HepG2 (cell line): ENCODE results near the gene CKAP5. TPM values are rescaled to one million over a fixed set of nuclear protein-coding genes. Genes with fewer than 3 reads are reported as not detected.

Source experiments
- DMTF1 ChIP-seq: sonication (generic); formaldehyde crosslinking; IDR thresholded peaks from 2 replicates; pipeline ENCODE4 v1.4.0; 2020; ENCODE audit warnings: mild to moderate bottlenecking, missing genetic modification reagents
- DPF2 ChIP-seq: sonication (generic); formaldehyde crosslinking; IDR thresholded peaks from 2 replicates; pipeline ENCODE4 v1.4.0; 2020; ENCODE audit warnings: mild to moderate bottlenecking, low read depth, missing genetic modification reagents, borderline replicate concordance
- DRAP1 ChIP-seq: IDR thresholded peaks from 2 replicates; pipeline ENCODE4 v1.6.1; 2016; ENCODE audit warnings: missing genetic modification reagents, missing compliant biosample characterization
- HOXA7 ChIP-seq: sonication (generic); formaldehyde crosslinking; IDR thresholded peaks from 2 replicates; pipeline ENCODE4 v1.8.1; 2022; ENCODE audit warnings: mild to moderate bottlenecking, missing genetic modification reagents, moderate library complexity
- KAT8 ChIP-seq: IDR thresholded peaks from 2 replicates; pipeline ENCODE4 v1.6.1; 2016; ENCODE audit warnings: missing genetic modification reagents, missing compliant biosample characterization
- KLF16 ChIP-seq, 2 experiments: sonication (generic) in 1 of 2; formaldehyde crosslinking in 1 of 2; IDR thresholded peaks; 2 replicates each; pipeline versions ENCODE4 v1.6.1 to v1.8.0; 2016 to 2023; ENCODE audit warnings: missing genetic modification reagents in 2 of 2, missing compliant biosample characterization in 1 of 2
- MBNL3 ChIP-seq: fragments of 250-450 bp; sonication (Bioruptor Pico); conservative IDR thresholded peaks from 2 replicates; pipeline ENCODE4 v1.8.0; 2022; ENCODE audit warnings: mild to moderate bottlenecking, inconsistent platforms
- NFYB ChIP-seq: sonication (generic); formaldehyde crosslinking; IDR thresholded peaks from 2 replicates; pipeline ENCODE4 v1.4.0; 2020; ENCODE audit warnings: missing genetic modification reagents
- PAX8 ChIP-seq: sonication (generic); formaldehyde crosslinking; IDR thresholded peaks from 2 replicates; pipeline ENCODE4 v1.8.0; 2022; ENCODE audit warnings: mild to moderate bottlenecking, missing genetic modification reagents, borderline replicate concordance
- POLR2AphosphoS2 ChIP-seq: IDR thresholded peaks from 2 replicates; pipeline ENCODE4 v1.6.1; 2011; ENCODE audit warnings: low read depth, low read length, improper control_type of control experiment
- ZBTB49 ChIP-seq: sonication (generic); formaldehyde crosslinking; IDR thresholded peaks from 2 replicates; pipeline ENCODE4 v1.4.0; 2020; ENCODE audit warnings: missing genetic modification reagents, borderline replicate concordance
- ZFAT ChIP-seq: sonication (generic); formaldehyde crosslinking; conservative IDR thresholded peaks from 2 replicates; pipeline ENCODE4 v1.8.1; 2023; ENCODE audit warnings: missing genetic modification reagents, inconsistent platforms
- ZNF605 ChIP-seq: sonication (generic); formaldehyde crosslinking; IDR thresholded peaks from 2 replicates; pipeline ENCODE4 v1.8.0; 2022; ENCODE audit warnings: mild to moderate bottlenecking, missing genetic modification reagents
- ZNF781 ChIP-seq: sonication (generic); formaldehyde crosslinking; IDR thresholded peaks from 2 replicates; pipeline ENCODE4 v1.5.1; 2020; ENCODE audit warnings: borderline replicate concordance, mild to moderate bottlenecking, missing genetic modification reagents; ENCODE audit errors: not compliant biosample characterization
- ZNF878 ChIP-seq: sonication (generic); formaldehyde crosslinking; IDR thresholded peaks from 2 replicates; pipeline ENCODE4 v1.8.1; 2023; ENCODE audit warnings: mild to moderate bottlenecking, missing genetic modification reagents, moderate library complexity
- ZSCAN9 ChIP-seq: IDR thresholded peaks from 2 replicates; pipeline ENCODE4 v1.6.1; 2016; ENCODE audit warnings: borderline replicate concordance
- polyA plus RNA-seq, 8 experiments: library from polyadenylated mRNA; depleted of rRNA in 3 of 8; stranded (reverse) in 7 of 8; unstranded in 1 of 8; fragments of >200 nt; fragmentation: Illumina TruSeq in 4 of 8; extraction: Trizol in 4 of 8; gene quantifications; 2 replicates each; pipeline versions ENCODE4 v1.2.1 to v1.2.3, GENCODE V29; 2011 to 2016; ENCODE audit warnings: low read depth in 4 of 8, missing spikeins in 1 of 8, mixed read lengths in 1 of 8; ENCODE audit not compliant: insufficient read depth in 1 of 8
- total RNA-seq, 5 experiments: library from RNA; depleted of rRNA; stranded (reverse); fragments of >200 nt; fragmentation: Illumina TruSeq; extraction: Trizol; gene quantifications; 2 replicates each; pipeline ENCODE4 v1.2.3, GENCODE V29; 2016; ENCODE audit warnings: low read depth in 1 of 5
- TF ChIP-seq, protein P1 (sequence below): sonication (generic); formaldehyde crosslinking; IDR thresholded peaks from 2 replicates; pipeline ENCODE4 v1.9.0; 2021; ENCODE audit warnings: missing genetic modification reagents, borderline replicate concordance

The CKAP5 gene
- total and polyA plus RNA-seq, 2 of the 13 experiments (the other 11 are each of a cell fraction or from before 2014, with no cell fraction given), result 79.2 to 103 TPM

- TF ChIP-seq, protein P1, sequence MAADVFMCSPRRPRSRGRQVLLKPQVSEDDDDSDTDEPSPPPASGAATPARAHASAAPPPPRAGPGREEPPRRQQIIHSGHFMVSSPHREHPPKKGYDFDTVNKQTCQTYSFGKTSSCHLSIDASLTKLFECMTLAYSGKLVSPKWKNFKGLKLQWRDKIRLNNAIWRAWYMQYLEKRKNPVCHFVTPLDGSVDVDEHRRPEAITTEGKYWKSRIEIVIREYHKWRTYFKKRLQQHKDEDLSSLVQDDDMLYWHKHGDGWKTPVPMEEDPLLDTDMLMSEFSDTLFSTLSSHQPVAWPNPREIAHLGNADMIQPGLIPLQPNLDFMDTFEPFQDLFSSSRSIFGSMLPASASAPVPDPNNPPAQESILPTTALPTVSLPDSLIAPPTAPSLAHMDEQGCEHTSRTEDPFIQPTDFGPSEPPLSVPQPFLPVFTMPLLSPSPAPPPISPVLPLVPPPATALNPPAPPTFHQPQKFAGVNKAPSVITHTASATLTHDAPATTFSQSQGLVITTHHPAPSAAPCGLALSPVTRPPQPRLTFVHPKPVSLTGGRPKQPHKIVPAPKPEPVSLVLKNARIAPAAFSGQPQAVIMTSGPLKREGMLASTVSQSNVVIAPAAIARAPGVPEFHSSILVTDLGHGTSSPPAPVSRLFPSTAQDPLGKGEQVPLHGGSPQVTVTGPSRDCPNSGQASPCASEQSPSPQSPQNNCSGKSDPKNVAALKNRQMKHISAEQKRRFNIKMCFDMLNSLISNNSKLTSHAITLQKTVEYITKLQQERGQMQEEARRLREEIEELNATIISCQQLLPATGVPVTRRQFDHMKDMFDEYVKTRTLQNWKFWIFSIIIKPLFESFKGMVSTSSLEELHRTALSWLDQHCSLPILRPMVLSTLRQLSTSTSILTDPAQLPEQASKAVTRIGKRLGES (CRISPR knock-in tag), result 0 out of 2 replicates have a peak, but pooled peaks have one; percentile 28
- 0 out of 2 replicates have a peak, but pooled peaks have one; percentile 19 for TF ChIP-seq ZNF878 (CRISPR knock-in tag)
- 0 out of 2 replicates have a peak, but pooled peaks have one; percentile 62 for TF ChIP-seq POLR2AphosphoS2
- TF ChIP-seq ZNF781, result no peak
- peak; percentile 55 for TF ChIP-seq KAT8 (CRISPR knock-in tag)
- no peak for TF ChIP-seq MBNL3 (CRISPR knock-in tag)
- peak; percentile 93; the same call in 1 of the 2 replicates for TF ChIP-seq ZNF605 (CRISPR knock-in tag)
- TF ChIP-seq ZBTB49, result peak; percentile 79; the same call in 1 of the 2 replicates
- TF ChIP-seq PAX8 (CRISPR knock-in tag), result peak; percentile 27; the same call in 1 of the 2 replicates
- TF ChIP-seq ZFAT (CRISPR knock-in tag), result no peak
- TF ChIP-seq NFYB (CRISPR knock-in tag), result no peak
- TF ChIP-seq HOXA7 (CRISPR knock-in tag), result no peak
- peak; percentile 67; the same call in 1 of the 2 replicates for TF ChIP-seq DPF2 (CRISPR knock-in tag)
- TF ChIP-seq DRAP1 (CRISPR knock-in tag), result peak; percentile 95
- TF ChIP-seq ZSCAN9 (CRISPR knock-in tag), result 0 out of 2 replicates have a peak, but pooled peaks have one; percentile 55
- peak in 1 of 2 experiments; percentile 70; a peak in 2 of 4 replicates for TF ChIP-seq KLF16 (CRISPR knock-in tag; IDR thresholded peaks at IDR 0.05)
- no peak for TF ChIP-seq DMTF1 (CRISPR knock-in tag)
These were observed 127.0 kb downstream of the CKAP5 start, which contains the start of gene F2 (continued) for GRCh38 chr11:46719048-46719542.
